Renal cortical epithelial cell (primary cell): ENCODE measurements around the gene FASN. TPM values are rescaled to one million over a fixed set of nuclear protein-coding genes. Genes with fewer than 3 reads are reported as not detected.

ENCODE experiments used
- DNase-seq: peaks from one replicate; pipeline ENCODE4 v3.0.0-alpha.2; 2011; ENCODE audit warnings: low read depth
- total RNA-seq: library from RNA; depleted of rRNA; stranded (reverse); fragments of >200 nt; gene quantifications from 2 replicates; pipeline ENCODE4 v1.2.3, GENCODE V29; 2014

Gene FASN
- total RNA-seq, 1 donor from 2014 or later, result 103 TPM

DNA sequence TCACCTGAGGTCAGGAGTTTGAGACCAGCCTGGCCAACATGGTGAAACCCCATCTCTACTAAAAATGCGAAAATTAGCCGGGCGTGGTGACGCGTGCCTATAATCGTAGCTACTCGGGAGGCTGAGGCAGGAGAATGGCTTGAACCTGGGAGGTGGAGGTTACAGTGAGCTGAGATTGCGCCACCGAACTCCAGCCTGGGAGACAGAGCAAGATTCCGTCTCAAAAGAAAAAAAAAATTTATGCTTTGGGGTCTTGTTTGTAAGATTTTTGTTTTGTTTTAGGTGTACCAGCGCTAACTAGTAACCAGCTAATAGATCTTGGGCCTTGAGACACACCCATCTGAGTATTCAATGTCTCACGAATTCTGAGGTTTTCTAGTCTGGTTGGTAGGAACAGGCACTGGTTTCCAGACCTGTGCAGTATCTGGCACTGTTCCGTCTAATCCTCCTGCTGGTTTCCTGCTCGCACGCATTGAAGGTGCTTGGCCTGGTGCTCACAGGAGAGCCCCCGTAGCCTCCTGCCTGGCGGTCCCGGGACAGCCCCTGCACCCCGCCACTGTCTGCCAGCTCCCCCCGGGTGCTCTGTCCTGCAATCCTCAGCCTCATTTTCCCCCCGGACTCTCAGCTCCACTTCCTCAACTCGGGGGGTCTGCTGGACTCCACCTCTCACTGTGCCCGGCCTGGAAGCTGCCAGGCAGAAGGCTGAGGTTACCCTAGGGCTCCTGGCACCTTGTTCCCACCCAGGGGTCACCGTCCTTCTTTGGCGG, 21.8 kb downstream of the FASN start:
- peak; percentile 3 for DNase-seq

DNA sequence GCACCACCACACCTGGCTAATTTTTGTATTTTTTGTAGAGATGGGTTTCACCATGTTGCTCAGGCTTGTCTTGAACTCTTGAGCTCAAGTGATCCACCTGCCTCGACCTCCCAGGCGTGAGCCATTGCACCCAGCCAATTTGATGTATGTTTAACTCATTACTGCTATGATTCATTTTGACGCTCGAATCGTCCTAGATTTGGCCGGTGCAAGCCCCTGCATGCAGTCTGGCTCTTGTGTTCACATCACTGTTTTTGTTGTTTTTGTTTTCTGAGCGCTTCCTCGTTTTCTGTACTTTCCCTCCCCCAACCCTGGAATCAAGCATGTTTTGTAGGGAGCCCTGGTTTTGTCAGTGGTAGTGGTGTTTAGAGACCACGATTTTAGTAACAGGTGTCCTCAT, 24.6 kb downstream of the FASN start:
- no peak for DNase-seq

DNA sequence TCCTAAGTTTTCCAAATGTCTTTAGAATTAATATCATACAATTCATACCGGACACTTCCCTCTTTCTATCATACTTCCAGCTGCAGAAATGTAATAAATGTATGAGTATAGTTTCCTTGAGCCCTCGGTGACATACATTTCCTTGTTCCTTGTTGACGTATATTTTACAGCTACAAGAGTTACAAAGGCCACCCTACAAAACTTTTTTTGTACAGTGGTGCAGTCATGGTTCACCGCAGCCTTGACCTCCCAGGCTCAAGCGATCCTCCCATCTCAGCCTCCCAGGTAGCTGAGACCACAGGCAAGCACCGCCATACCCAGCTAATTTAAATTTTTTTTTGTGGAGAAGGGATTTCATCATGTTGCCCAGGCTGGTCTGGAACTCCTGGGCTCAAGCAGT, 25.2 kb downstream of the FASN start:
- no peak for DNase-seq

DNA sequence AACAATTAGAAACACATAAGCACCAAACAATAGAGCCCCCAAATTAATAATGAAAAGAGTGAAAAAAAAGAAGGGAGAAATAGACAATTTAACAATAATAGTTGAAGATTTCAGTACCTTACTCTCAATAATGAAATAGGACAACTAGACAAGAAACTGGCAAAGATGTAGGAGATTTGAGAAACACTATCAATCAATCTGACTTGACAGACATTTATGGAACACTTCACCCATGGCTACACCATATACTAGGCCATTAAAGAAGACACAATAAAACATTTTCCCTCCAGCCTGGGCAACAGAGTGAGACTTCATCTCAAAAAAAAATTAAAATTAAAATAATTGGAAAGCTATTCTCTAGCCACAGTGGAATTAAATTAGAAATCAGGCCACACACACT, 27.4 kb downstream of the FASN start:
- no peak for DNase-seq

- DNase-seq, result no peak
Measured at GRCh38 chr17:82065638-82066303, 32.3 kb downstream of the FASN start, which contains the start of gene DUS1L. Gene DUS1L (minus strand): TSS chr17:82065804. CDS start chr17:82065059, 745 bp downstream.

GRCh38 chr17:82065193-82065637, 32.8 kb downstream of the FASN start:
- no peak for DNase-seq

- DNase-seq, result no peak
Measured at GRCh38 chr17:82064433-82065192, 33.4 kb downstream of the FASN start.

GRCh38 chr17:82063424-82064415, 34.3 kb downstream of the FASN start:
- no peak for DNase-seq

DNA sequence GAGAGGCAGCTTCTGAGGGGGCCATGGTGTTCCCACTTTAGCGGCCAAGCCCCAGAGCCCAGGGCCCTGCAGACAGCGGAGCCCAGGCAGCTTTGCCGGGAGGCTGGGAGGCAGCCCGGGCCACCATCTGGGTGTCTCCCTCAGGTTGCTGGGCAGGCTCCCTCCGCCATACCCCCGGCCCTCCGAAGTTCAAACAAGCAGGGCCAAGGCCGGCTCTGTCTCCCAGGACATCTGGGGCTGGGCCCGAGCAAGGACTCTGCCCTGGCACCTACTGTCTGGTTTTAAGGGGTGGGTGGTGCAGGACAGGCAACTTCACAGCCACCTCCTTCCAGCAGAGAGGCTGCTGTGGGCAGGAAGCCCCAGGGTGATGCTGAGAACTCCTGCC, 35.1 kb downstream of the FASN start:
- DNase-seq, result no peak

GRCh38 chr17:82062076-82062983, 35.7 kb downstream of the FASN start:
- DNase-seq, result no peak

- no peak for DNase-seq
Measured at GRCh38 chr17:82061047-82061925, 36.8 kb downstream of the FASN start.

- no peak for DNase-seq
Measured at GRCh38 chr17:82060614-82061013, 37.4 kb downstream of the FASN start.

GRCh38 chr17:82060001-82060380, 38.0 kb downstream of the FASN start:
- no peak for DNase-seq

DNA sequence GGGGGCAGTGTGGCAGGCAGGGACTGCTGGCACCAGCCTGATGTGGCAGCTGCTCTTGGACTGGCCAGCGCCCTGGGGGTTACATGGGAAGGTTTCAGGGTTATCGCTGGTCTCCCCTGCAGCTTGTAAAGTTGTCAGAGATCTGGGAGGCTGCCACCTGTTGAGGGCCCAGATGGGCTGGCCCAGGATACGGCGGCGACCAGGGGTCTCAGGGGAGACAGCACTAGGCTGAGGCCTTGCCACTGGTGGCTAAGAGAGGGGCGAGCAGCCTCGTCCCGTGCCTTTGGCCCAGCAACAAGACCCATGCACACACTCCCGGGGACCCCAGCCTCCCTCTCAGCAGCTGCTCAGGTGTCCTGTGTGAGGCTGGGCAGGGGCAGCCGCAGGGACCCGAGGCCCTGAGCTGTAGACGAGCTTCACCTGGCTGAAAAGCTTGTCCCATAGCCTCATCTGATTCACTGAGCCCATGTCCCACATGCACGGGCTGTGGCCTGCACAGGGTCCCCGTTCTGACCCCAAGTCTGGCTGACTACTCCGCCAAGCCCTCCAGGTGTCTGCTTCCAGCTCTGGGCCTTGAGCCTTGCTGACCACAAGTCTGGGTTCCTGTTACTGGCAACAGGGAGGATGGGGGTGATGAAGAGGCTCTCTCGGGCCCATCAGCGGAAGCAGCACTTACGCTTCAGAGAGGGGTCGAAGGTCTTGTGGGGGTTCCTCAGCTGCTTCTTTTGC, 38.6 kb downstream of the FASN start:
- no peak for DNase-seq

- no peak for DNase-seq
Measured at GRCh38 chr17:82058855-82059249, 39.2 kb downstream of the FASN start.

DNA sequence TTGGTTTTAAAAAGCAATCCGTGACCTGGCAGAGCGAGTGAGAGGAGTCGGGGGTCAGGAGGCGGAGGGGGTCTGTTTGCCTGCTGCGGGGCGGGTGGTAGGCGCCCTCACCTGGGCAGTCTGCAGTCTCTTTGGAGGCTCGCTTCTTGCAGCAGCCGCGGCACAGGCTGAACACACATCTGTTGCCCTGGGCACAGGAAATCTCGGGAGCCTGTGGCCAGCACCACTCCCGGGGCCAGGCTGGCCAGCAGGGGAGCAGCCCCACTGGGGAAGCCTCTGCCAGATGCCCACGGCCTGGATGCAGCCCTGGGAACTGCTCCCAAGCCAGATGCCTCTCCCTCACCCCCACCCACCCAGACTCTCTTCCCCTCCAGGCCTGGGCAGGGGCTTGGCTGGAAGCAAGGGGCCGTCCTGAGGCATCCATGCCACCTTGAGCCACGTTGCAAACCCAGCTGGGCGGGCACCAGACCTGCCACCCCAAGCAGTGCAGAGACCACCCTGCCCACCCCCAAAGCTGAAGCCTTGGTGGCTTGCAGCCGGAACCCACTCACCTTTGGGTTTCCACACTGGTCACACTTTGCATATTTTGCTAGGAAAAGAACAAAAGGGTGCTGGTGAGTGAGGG, 39.7 kb downstream of the FASN start:
- no peak for DNase-seq

GRCh38 chr17:82056729-82057621, 41.1 kb downstream of the FASN start:
- no peak for DNase-seq
